ENCODE results near the gene MEAF6.

DNA sequence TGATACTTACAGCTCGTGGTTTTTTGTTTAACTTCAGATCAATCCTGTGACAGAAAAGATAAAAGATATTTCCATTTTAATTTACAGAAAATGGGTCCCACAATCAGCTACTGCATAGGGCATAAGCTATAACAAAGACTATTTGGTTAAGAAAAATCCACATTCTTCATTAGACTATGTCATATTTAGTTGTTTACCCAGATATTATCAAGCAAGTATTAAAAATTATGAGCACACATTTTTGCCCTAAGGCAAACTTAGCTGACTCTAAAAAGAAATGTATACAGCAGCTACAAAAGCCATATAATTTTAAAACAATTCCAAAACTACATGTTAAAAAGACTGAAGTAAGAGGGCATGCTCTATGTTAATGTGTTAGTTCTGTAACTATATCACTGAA is 18.7 kb downstream of the MEAF6 start:
- TF ChIP-seq, protein P1, sequence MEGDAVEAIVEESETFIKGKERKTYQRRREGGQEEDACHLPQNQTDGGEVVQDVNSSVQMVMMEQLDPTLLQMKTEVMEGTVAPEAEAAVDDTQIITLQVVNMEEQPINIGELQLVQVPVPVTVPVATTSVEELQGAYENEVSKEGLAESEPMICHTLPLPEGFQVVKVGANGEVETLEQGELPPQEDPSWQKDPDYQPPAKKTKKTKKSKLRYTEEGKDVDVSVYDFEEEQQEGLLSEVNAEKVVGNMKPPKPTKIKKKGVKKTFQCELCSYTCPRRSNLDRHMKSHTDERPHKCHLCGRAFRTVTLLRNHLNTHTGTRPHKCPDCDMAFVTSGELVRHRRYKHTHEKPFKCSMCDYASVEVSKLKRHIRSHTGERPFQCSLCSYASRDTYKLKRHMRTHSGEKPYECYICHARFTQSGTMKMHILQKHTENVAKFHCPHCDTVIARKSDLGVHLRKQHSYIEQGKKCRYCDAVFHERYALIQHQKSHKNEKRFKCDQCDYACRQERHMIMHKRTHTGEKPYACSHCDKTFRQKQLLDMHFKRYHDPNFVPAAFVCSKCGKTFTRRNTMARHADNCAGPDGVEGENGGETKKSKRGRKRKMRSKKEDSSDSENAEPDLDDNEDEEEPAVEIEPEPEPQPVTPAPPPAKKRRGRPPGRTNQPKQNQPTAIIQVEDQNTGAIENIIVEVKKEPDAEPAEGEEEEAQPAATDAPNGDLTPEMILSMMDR (IDR thresholded peaks at IDR 0.05): no peak
- TF ChIP-seq POLR2A (IDR thresholded peaks at IDR 0.05): no peak
